K562 (cell line): ENCODE data around the gene ERAL1. TPM values are rescaled to one million over a fixed set of nuclear protein-coding genes. Genes with fewer than 3 reads are reported as not detected.

ENCODE experiments used
- ATAC-seq: fragments of 200-7000 bp; cut with Tn5 transposase; 3 replicates; pipeline ENCODE4 v1.9.1; 2020; ENCODE audit warnings: moderate library complexity
- BruUV-seq: library from RNA; stranded (reverse); fragments of 400-500 nt; replicated peaks from 2 replicates; lab custom pipeline; 2021; lab: Mats Ljungman, UMichigan
- CTCF ChIA-PET: fragments of 300-600 bp; formaldehyde crosslinking; extraction: SDS; loops from one replicate; lab custom pipeline; 2021; ENCODE audit warnings: low intra/inter-chr PET ratio; lab: Yijun Ruan, JAX
- POLR2A ChIA-PET: fragments of 300-600, 350-650 bp; sonication (Branson Sonifier 250); formaldehyde crosslinking; extraction: SDS; loops from one replicate; lab custom pipeline; 2021; ENCODE audit warnings: antibody characterized with exemption, inconsistent platforms; lab: Yijun Ruan, JAX
- DNase-seq, 4 experiments: peaks; one replicate each; pipeline versions ENCODE4 v3.0.0 to v3.0.0-alpha.2; 2011 to 2018; ENCODE audit warnings: low spot score in 3 of 4, mixed read lengths in 3 of 4; ENCODE audit errors: extremely low read depth in 1 of 4
- FAIRE-seq: peaks from 2 replicates; lab custom pipeline; 2011; peaks lifted over from hg19 to GRCh38; lab: Jason Lieb, UNC
- H2AFZ ChIP-seq: 2 replicates; pipeline ENCODE4 v1.6.0; 2011; ENCODE audit warnings: low read depth, low read length, control low read depth, inconsistent platforms
- H3K27ac ChIP-seq: fragments of 200-600 bp; 3 replicates; pipeline ENCODE4 v1.8.0; 2011; ENCODE audit warnings: low read depth, mild to moderate bottlenecking, control low read depth, inconsistent platforms, low read length, moderate library complexity, mixed read lengths; ENCODE audit errors: extremely low read depth
- H3K27me3 ChIP-seq, 2 experiments: fragments of 300-600 bp in 1 of 2; 2 replicates in 1 of 2; 3 replicates in 1 of 2; pipeline versions ENCODE4 v1.6.0 to v1.8.0; 2011; ENCODE audit warnings: inconsistent platforms in 2 of 2, low read length in 2 of 2, mild to moderate bottlenecking in 1 of 2, mixed read lengths in 1 of 2, moderate library complexity in 1 of 2; ENCODE audit not compliant: control insufficient read depth in 2 of 2, insufficient read depth in 2 of 2
- H3K36me3 ChIP-seq: fragments of 300-600 bp; 3 replicates; pipeline ENCODE4 v1.8.0; 2011; ENCODE audit warnings: mild to moderate bottlenecking, low read length, inconsistent platforms; ENCODE audit not compliant: control insufficient read depth, insufficient read depth
- H3K4me1 ChIP-seq, 2 experiments: fragments of 200-600 bp in 1 of 2; replicated peaks in 1 of 2; 2 replicates in 1 of 2; 3 replicates in 1 of 2; pipeline versions ENCODE4 v1.5.1 to v1.8.0; 2011; ENCODE audit warnings: inconsistent platforms in 2 of 2, low read length in 2 of 2, mild to moderate bottlenecking in 1 of 2, mixed read lengths in 1 of 2, moderate library complexity in 1 of 2; ENCODE audit not compliant: control insufficient read depth in 2 of 2, insufficient read depth in 2 of 2
- H3K4me2 ChIP-seq: 2 replicates; pipeline ENCODE4 v1.6.1; 2011; ENCODE audit warnings: low read length, control low read depth, inconsistent platforms, mixed read lengths; ENCODE audit not compliant: insufficient read depth
- H3K4me3 ChIP-seq: fragments of 200-600 bp; sonication (generic), shearing (Covaris generic); 2 replicates; pipeline ENCODE4 v1.5.1; 2016; ENCODE audit warnings: control low read depth, inconsistent platforms
- H3K79me2 ChIP-seq: fragments of 200-600 bp; 3 replicates; pipeline ENCODE4 v1.8.0; 2011; ENCODE audit warnings: low read length, inconsistent platforms; ENCODE audit not compliant: control insufficient read depth, insufficient read depth
- H3K9ac ChIP-seq, 2 experiments: 2 replicates each; pipeline versions ENCODE4 v1.6.0 to v1.6.1; 2011; ENCODE audit warnings: low read depth in 2 of 2, low read length in 2 of 2, control low read depth in 1 of 2, inconsistent platforms in 1 of 2, mild to moderate bottlenecking in 1 of 2, mixed read lengths in 1 of 2; ENCODE audit not compliant: insufficient read depth in 1 of 2
- H3K9me1 ChIP-seq: one replicate; pipeline ENCODE4 v1.6.0; 2011; ENCODE audit warnings: inconsistent platforms, mild to moderate bottlenecking, low read length, moderate library complexity; ENCODE audit not compliant: control insufficient read depth, insufficient read depth
- H3K9me3 ChIP-seq: replicated peaks from 2 replicates; pipeline ENCODE4 v1.5.1; 2011; ENCODE audit warnings: low read depth, low read length, inconsistent platforms; ENCODE audit not compliant: control insufficient read depth, insufficient read depth
- H4K20me1 ChIP-seq: replicated peaks from 2 replicates; pipeline ENCODE4 v1.6.1; 2011; ENCODE audit warnings: low read length, inconsistent platforms, mixed read lengths; ENCODE audit not compliant: control insufficient read depth, insufficient read depth
- MAZ ChIP-seq, 2 experiments: fragments of 450-650 bp in 1 of 2; sonication (generic) in 1 of 2; formaldehyde crosslinking; IDR thresholded peaks in 1 of 2; conservative IDR thresholded peaks in 1 of 2; 2 replicates each; pipeline versions ENCODE4 v1.4.0 to v1.5.0; 2020; ENCODE audit warnings: mild to moderate bottlenecking in 1 of 2, missing genetic modification reagents in 1 of 2
- WGBS: fragments of 100-300 bp; shearing (Covaris generic); methylation state at CpG from one replicate; pipeline ENCODE4 v1.1.6; 2016; ENCODE audit warnings: low coverage, mixed read lengths; ENCODE audit not compliant: insufficient coverage; ENCODE audit errors: missing lambda C conversion rate; 5-methylcytosine and 5-hydroxymethylcytosine counted together
- in situ Hi-C: fragments of 300-500 bp; cut with MboI; formaldehyde crosslinking; loops from 4 replicates; pipeline ENCODE4 v1.15.0; 2018; ENCODE audit warnings: inconsistent platforms, mixed read lengths
- intact Hi-C: fragments of 100-400 bp; cut with micrococcal nuclease; formaldehyde crosslinking; loops from 2 replicates; pipeline ENCODE4 v1.14.2; 2022
- polyA plus RNA-seq, 8 experiments: library from polyadenylated mRNA; depleted of rRNA in 4 of 8; stranded (reverse) in 5 of 8; unstranded in 3 of 8; fragments of >200 nt; fragmentation: Nextera tagmentation in 2 of 8; fragmentation: Illumina TruSeq in 1 of 8; extraction: Ambion mirVana in 2 of 8; extraction: Trizol in 1 of 8; gene quantifications; 2 replicates each; pipeline versions ENCODE4 v1.2.1 to v1.2.3, GENCODE V29; 2011 to 2014; ENCODE audit warnings: inconsistent platforms in 1 of 8, missing spikeins in 1 of 8
- total RNA-seq, 7 experiments: library from RNA; depleted of rRNA in 6 of 7; stranded (reverse); fragments of >200 nt in 6 of 7; fragmentation: Illumina TruSeq in 2 of 7; extraction: Trizol in 2 of 7; gene quantifications; 2 replicates each; pipeline versions ENCODE4 v1.2.1 to v1.2.3, GENCODE V29; 2011 to 2021; ENCODE audit warnings: low replicate concordance in 1 of 7
- TF ChIP-seq, protein P1 (sequence below): fragments of 450-650 bp; IDR thresholded peaks from 2 replicates; pipeline ENCODE4 v1.6.1; 2017; ENCODE audit warnings: mild to moderate bottlenecking, moderate library complexity

The ERAL1 gene
- total and polyA plus RNA-seq, 9 of the 15 experiments (the other 6 are each of a cell fraction or from before 2014, with no cell fraction given): 37.5 to 351 (median 106) TPM

DNA sequence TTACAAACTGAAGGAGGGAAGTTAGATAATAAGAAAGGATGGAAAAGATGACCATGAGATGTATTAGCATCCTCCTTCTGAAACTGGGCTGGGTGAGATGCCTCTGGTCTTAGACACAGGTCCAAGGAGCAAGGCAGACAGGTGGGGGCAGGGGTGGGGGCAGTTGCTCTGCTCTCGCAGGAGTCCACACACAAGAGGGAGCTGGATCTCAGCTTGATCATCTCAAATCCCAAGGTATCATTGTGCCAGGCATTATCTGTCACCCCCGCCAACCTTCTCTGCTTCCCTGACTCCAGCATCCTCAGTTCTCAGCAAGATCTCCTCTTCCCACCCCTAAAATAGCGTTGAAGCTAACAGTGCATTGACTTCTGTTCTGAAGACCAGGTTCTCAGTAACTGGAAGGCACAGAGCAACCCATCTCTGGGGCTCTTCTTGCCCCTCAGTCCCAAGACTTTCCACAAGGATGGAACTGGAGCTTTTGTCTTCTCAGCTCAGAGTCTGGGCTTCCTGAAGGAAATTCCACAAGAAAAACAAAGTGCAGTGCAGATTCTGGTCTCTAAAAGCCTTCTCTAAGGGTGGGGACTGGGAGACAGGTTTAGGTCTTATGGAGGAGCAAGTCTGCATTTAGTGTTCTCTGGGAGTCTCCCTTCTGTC is 41.1 kb downstream of the ERAL1 start:
- H3K9ac ChIP-seq: peak overlapping the region; percentile 86 to 91; a peak in 3 of 4 replicates
- ChIA-PET POLR2A (interaction anchor here (0.5 to 1.5 kb wide), 15 partner anchors 11 to 234 kb away, joined by 3 to 5 read pairs (median 3); partner anchors contain the start of genes SDF2, SUPT6H and TLCD1), CTCF (no interaction called here)
- H4K20me1 ChIP-seq: no peaks in the 10 kb centered on the region
- peak overlapping the region; percentile 95 for H3K4me3 ChIP-seq
- H3K79me2 ChIP-seq: peaks cover 59% of the 10 kb centered on the region
- H3K4me2 ChIP-seq: peak overlapping the region; percentile 89
- no peaks in the 10 kb centered on the region for H3K9me1 ChIP-seq
- whole genome bisulfite sequencing: 34% methylated on average over 3 of the region's 3 CpGs
- no peak for FAIRE-seq
- no TSS peak for BruUV-seq
- peaks cover 28 to 41% of the 10 kb centered on the region in 2 experiments for H3K4me1 ChIP-seq
- ATAC-seq: no peak
- H3K27me3 ChIP-seq: no peaks in the 10 kb centered on the region
- H2AFZ ChIP-seq: no peak overlapping the region
- DNase-seq: peak in 1 of 4 experiments; percentile 40
- TF ChIP-seq, protein P1, sequence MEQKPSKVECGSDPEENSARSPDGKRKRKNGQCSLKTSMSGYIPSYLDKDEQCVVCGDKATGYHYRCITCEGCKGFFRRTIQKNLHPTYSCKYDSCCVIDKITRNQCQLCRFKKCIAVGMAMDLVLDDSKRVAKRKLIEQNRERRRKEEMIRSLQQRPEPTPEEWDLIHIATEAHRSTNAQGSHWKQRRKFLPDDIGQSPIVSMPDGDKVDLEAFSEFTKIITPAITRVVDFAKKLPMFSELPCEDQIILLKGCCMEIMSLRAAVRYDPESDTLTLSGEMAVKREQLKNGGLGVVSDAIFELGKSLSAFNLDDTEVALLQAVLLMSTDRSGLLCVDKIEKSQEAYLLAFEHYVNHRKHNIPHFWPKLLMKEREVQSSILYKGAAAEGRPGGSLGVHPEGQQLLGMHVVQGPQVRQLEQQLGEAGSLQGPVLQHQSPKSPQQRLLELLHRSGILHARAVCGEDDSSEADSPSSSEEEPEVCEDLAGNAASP: no peak
- peak in 1 of 2 experiments; percentile 41; a peak in 1 of 4 replicates for TF ChIP-seq MAZ (CRISPR knock-in tag; conservative IDR thresholded peaks at IDR 0.05 in 1 of 2, IDR thresholded peaks at IDR 0.05 in 1 of 2)
- H3K9me3 ChIP-seq: no peaks in the 10 kb centered on the region
- intact Hi-C loops: loop anchor here (5.0 kb wide), 1 partner anchor 249 kb away; the partner anchor contains the start of gene BLTP2
- H3K36me3 ChIP-seq: peaks cover 43% of the 10 kb centered on the region
- H3K27ac ChIP-seq: peak overlapping the region; percentile 91
- in situ Hi-C loops: loop anchor here (5.0 kb wide), 1 partner anchor 129 kb away; no protein-coding TSS in a partner anchor
